Activated T-helper 1 cell treated with anti-CD3 and anti-CD28 coated beads, Interleukin-2, amount 50 U/mL, for 16 hours (primary cell): ENCODE results near the gene TFEB.

Source experiments
- DNase-seq, 2 donors: peaks; one replicate each; pipeline ENCODE4 v3.0.0-alpha.2; 2020; ENCODE audit warnings: low read depth in 1 of 2, low spot score in 1 of 2

Gene TFEB

GRCh38 chr6:41735427-41736185 is at the start of gene TFEB:
TSS of gene TFEB (minus strand) at chr6:41735608. CDS start at chr6:41691213, 44,395 bp downstream.
- DNase-seq: peak; percentile 89 to 92

DNA sequence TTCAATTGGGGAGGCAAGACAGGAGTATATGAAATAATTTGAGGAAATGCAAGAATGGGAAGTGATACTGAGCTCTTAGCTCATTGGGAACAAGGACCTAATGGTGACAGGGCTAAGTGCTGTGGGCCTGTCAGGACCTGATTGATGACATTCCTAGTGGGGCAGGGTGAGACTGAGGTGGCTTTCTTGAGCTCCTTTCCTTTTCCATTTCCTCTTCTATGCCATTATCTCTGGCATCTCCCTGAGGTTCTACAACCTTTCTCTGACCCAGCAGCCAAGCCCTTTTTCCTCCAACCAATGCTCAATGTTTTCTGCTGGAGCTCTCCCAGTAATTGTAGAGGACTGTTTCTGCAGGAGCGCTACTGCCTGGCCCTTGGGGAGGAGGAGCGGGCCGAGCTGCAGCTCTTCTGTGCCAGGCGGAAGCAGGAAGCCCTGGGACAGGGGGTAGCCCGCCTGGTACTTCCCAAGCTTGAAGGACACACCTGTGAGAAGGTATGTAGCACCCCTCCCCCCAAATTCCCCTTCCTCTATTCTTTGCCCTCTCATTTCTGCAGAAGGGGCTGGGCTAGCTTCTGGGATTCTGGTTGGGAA is 49.3 kb upstream of the TFEB start:
- DNase-seq: no peak

- no peak for DNase-seq
Measured at GRCh38 chr6:41783106-41783780, 47.8 kb upstream of the TFEB start.

- DNase-seq: no peak
Measured at GRCh38 chr6:41781366-41781730, 45.9 kb upstream of the TFEB start.

GRCh38 chr6:41780551-41781365 is 45.4 kb upstream of the TFEB start, which contains the start of gene PRICKLE4:
TSS of gene PRICKLE4 (plus strand) at chr6:41780782. CDS start at chr6:41783474, 2,692 bp downstream.
- DNase-seq: no peak

DNA sequence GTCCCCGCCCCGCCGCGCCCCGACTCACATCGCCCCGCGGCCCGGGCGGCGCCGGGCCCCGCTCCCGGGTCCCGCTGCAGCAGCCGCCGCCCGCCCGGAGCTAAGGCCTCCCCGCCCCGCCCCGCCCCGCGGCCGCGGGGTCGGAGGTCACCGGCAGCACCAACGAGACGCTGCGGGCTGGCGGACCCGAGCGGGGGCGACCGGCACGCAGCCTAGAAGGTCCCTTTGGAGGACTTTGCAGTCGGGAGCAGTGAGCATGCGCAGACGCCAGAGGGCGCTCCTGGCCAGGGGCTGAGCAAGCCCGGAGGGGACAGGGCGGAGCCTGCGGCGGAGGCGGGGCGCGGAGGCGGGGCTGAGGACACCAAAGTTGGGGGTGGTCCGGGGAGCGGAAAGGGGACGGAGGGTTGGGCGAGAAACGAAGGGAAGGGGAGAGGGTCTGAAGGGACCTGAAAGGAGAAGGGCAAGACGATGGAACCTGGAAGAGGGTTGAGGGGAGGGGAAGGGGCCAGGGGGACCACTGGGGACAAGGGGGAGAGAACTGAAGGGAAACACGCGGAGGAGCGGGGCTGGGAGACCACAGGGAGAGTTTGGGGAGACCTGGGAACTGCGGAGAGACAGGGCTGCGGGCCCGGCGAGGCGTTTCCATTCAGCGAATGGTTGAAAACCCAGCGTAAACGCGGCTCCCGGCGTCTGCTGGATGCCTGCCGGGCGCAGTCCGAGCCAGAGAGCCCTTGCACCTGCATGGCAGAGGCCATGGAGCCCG is 44.6 kb upstream of the TFEB start, which contains the start of gene FRS3:
TSS of gene FRS3 (minus strand) at position 113 of the 763 bp plus-strand sequence. CDS start 2,913 bp downstream, outside the sequence.
- peak; percentile 99 for DNase-seq

DNA sequence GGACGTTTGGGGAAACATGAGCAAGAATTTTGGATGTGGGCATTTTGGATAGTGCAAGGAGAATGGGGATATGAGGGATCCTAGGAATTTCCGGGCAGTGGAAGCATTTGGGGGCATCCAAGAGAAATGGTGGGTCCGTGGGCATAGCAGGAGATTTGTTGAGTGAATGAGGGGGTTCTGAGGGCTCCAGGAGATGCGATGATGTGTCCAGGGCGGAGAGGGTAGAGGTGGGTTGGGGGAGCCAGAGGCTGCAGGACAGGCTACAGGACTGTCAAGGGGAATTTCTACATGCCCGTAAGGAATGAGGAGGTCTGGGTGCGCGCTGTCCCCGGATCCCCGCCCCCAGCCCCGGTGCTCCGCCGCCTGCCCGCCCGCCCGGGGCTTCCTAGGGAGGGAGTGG is 43.9 kb upstream of the TFEB start:
- no peak for DNase-seq

DNA sequence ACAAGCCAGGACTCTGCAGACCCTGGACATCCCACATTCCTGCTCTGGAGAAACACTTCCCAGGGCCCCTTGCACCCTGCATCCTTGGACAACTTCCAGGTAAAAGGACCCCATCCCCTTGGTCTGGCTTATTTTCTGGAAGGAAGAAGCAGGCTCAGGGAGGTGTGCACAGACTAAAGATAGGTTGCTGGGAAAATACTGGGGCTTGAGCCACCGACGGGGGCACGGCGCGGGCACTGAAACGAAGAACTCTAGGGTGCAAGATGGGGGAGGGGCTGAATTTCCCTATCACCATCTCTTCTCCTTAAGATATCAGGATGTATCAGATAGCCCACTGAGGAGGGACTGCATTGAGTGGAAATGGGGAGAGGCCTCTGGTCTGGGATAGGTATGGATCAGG is 43.5 kb upstream of the TFEB start:
- no peak for DNase-seq

DNA sequence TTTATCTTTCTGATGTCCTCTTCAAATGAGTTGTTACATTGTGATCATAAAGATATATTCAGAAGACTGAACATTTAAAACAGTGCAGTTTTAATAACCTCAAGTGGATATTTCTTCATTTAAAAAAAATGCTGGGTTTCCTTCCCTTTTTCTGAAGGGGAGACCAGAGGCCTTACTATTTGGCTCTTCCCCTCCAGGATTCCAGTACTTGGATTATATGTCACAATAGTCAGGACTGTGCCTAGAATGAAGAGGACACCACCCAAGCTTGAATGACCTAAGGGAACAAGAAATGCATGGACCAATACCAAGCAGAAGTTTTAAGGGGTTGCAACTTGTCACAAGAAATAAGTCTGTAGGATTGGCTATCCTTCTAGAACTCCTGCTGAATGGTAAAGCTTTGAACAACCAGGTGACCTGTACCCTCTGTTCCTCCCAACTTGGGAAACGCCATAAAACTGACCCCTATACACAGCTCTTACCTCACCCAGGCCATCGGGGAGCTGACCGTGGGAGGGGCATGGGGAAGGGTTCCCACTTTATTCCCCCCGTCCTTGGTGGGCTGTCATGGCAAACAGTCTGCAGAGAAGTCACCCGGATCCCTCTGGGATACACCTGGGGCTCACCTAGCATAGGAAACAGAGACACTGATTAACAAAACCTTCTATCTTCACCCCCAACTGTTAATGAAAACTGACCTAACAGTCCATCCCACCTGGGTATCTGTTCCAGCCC is 42.3 kb upstream of the TFEB start:
- no peak for DNase-seq

DNA sequence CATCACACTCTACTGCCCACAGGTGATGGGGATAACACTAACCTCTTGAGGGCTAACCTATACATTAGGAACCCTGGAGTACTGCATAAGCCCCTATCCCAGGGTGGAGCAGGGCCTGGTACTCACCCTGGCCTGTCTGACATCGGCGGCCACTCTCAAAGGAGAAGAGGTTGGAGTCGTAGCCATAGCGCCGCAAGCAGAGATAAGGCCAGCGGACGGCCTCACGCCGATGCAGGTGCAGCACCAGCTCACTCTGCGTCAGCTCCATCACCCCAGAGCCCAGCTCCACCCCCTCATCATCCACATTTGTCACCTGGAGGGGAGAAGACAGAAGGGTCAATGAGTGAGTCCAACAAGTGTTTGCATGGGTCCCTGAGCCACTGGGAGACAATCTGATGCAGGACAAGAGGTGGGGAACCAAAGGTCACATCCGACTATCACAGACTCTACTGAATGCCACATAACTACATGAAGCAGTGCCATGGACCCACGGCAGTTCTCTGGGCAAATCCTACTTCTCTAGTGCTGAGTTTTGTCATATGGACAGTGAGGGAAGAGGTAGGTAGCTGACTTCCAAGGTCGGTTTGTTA is 40.0 kb upstream of the TFEB start:
- DNase-seq: no peak

DNA sequence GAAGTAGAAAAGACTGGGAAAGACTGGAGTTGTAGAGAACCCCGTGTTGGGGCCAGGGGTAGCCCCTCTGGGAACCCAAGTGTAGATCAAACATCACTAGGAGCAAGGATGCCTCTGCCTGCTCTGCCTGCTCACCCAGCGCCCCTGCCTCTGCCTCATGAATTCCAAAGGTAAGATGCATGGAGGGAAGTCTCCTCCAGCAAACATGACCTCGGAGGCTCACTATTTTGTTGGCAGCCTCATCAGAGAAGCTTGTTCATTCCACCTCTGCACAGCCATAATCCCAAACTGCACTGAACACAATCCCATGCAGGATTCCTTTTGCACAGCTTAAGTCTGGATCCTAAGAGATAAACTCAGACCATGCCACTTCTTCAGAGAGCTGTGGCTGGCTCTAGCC is 39.4 kb upstream of the TFEB start:
- DNase-seq: no peak

- DNase-seq: no peak
Measured at GRCh38 chr6:41771058-41771983, 35.9 kb upstream of the TFEB start.

DNA sequence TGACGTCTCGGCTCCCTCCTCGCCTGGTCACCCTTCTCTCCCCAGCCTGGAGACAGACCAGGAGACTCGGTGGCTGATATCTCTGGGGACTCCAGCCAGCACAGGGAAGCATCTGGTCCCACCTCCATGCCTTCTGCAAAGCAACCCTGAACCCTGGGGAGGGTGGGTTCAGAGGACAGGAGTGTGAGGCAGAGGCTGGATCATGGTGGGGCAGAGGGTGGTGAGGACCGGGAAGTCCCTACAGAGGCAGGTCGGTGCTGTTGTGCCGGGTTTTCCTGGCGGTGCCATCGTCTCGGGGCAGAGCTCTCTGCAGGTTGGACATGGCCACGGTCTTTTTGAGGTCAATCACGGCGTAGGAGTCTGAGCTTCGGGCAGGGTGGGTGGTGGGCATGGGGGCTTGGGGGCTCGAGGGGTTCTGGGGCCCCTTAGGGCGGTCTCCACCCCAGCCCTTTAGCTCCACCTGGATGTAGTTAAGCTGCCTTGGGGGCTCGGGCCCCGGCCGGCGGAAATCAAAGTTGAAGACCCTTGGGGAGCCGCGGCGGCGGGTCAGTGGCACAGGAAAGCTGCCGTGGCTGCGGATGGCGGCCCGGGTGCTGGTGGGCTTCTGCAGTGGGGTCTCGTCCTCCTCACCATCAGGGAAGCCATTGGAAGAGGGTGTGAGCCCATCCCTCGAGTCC is 35.1 kb upstream of the TFEB start:
- no peak for DNase-seq

DNA sequence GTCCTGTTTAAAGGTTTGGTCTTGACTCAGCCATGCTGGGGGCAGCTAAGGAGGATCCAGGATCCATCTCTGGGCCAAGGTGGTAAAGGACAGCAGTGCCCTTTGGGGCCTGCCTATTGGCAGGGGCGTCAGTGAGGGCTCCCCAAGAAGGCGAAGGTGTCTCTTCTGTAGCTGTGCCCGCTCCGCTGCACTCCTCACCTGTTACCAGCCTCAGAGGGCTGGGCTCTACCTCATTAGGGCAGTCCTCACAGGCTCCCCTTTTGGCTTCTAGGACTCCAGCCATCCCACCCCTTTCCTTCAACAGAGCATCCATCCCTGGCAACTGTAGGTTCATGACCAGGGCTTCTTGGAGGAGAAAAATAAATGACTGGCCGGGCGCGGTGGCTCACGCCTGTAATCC is 34.0 kb upstream of the TFEB start:
- no peak for DNase-seq

DNA sequence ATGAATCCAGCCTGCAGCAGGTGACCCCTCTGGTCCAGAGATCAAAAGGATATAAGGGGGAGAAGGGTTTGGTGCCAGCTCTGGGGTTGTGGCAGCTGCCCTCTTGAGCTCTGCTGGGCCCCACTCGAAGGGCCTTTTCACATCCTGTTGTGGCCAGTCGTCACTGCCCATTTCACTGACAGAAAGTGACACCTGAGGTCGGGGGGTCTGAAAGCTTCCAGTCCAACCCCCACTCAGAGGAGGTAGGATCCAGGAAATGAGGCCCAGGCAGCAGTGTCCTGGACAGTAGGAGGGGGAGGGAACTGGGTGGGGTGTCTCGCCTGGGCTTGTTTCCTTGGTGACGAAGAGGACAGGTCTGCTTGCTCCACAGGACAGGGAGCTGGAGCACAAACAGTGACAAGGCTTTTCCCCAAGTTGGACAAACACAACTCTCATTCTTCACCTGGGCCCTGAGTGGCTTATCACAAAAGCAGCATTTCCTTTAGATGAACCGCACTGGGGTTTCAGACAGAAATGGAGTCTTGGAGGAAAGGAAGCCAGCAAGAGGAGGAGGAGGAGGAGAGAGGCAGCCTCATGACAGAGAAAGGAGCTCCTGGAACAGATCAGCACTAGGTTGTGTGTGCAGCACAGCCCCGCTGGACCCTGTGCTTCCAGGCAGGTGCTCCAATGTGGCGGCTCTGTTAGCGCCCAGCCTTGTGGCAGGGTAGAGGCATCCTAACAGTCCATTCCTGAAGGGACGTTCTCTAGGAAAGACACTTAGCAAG is 33.3 kb upstream of the TFEB start:
- DNase-seq: no peak

DNA sequence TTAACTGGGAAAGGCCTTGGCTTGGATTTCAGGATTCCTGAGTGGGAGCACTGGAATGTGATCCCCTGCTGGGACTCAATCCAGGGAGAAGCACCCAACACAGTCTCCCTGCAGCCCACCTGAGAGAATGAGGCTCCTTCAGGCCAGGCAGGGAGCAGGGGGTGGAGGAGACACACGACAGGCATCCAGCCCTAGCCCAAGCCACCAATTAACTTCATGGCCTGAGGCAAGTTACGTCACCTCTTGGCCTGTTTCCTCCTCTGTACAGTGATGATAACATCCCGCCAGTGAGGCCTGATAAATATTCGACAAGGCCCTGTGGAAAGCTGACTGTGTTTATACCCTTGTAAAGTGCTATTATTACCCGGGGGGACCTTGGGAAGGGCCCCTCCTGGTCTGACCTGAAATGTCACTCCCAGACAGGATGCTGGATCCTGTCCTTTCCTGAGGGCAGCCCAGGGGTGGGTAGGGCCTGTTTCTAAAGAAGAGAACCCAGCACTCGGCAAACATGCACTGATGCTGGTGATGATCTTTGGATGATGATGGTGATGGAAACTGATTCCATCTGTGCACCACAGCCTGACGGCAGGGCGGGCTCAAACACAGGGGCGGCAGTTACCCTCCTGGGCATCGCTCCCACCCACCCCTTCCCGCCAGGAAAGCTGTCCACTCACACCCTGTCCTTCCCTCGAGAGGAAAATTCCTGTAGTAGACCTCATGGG is 31.9 kb upstream of the TFEB start:
- no peak for DNase-seq
